Mesenchymal stem cell (in vitro differentiated cells and primary cell): Measurements from ENCODE around the gene LUC7L2.
"Not testable (repeated sequence)": the region's sequence is repeated elsewhere in the genome, so short reads cannot be mapped to it uniquely, and the experiment has no call there.

Experiments used
- DNase-seq: peaks from one replicate; pipeline ENCODE4 v3.0.0-alpha.2; 2013
- H2AFZ ChIP-seq: one replicate; pipeline ENCODE4 v1.6.1; 2013; ENCODE audit warnings: low read depth, mild to moderate bottlenecking, control low read depth, inconsistent platforms, low read length, moderate library complexity
- H2AK5ac ChIP-seq: 2 replicates; pipeline ENCODE4 v1.6.1; 2013; ENCODE audit warnings: low read length, moderate library complexity, mild to moderate bottlenecking, inconsistent platforms; ENCODE audit not compliant: severe bottlenecking
- H2BK120ac ChIP-seq: one replicate; pipeline ENCODE4 v1.6.1; 2013; ENCODE audit warnings: low read depth, mild to moderate bottlenecking, inconsistent platforms, low read length, moderate library complexity
- H2BK12ac ChIP-seq, 2 experiments: one replicate each; pipeline ENCODE4 v1.6.1; 2013; ENCODE audit warnings: inconsistent platforms in 2 of 2, low read length in 2 of 2, mild to moderate bottlenecking in 2 of 2, moderate library complexity in 2 of 2, control low read depth in 1 of 2
- H2BK15ac ChIP-seq: one replicate; pipeline ENCODE4 v1.6.1; 2013; ENCODE audit warnings: mild to moderate bottlenecking, low read depth, inconsistent platforms; ENCODE audit not compliant: poor library complexity, severe bottlenecking
- H2BK5ac ChIP-seq: 2 replicates; pipeline ENCODE4 v1.6.1; 2013; ENCODE audit warnings: low read depth, mild to moderate bottlenecking, low read length, control low read depth, inconsistent platforms; ENCODE audit not compliant: poor library complexity, severe bottlenecking
- H3K14ac ChIP-seq, 2 experiments: one replicate each; pipeline ENCODE4 v1.6.1; 2013; ENCODE audit warnings: inconsistent platforms in 2 of 2, low read length in 2 of 2, control low read depth in 1 of 2, mild to moderate bottlenecking in 1 of 2, moderate library complexity in 1 of 2
- H3K18ac ChIP-seq, 2 experiments: one replicate each; pipeline ENCODE4 v1.6.1; 2013; ENCODE audit warnings: inconsistent platforms in 2 of 2, low read length in 2 of 2, control low read depth in 1 of 2, low read depth in 1 of 2, mild to moderate bottlenecking in 1 of 2
- H3K23ac ChIP-seq, 2 experiments: one replicate each; pipeline ENCODE4 v1.6.1; 2013; ENCODE audit warnings: inconsistent platforms in 2 of 2, low read length in 2 of 2, mild to moderate bottlenecking in 2 of 2, moderate library complexity in 2 of 2, control low read depth in 1 of 2
- H3K27ac ChIP-seq: 2 replicates; pipeline ENCODE4 v1.5.1; 2013; ENCODE audit warnings: mild to moderate bottlenecking, moderate library complexity, low read length, control low read depth, inconsistent platforms; ENCODE audit not compliant: poor library complexity, severe bottlenecking
- H3K27me3 ChIP-seq, 2 experiments: 2 replicates each; pipeline versions ENCODE4 v1.6.1 to v1.7.0; 2013; ENCODE audit warnings: low read length in 2 of 2, mild to moderate bottlenecking in 2 of 2, moderate library complexity in 2 of 2, control low read depth in 1 of 2, inconsistent platforms in 1 of 2; ENCODE audit not compliant: control insufficient read depth in 1 of 2, insufficient read depth in 1 of 2
- H3K36me3 ChIP-seq, 2 experiments: 2 replicates each; pipeline versions ENCODE4 v1.6.1 to v1.7.0; 2013; ENCODE audit warnings: low read length in 2 of 2, control low read depth in 1 of 2, inconsistent platforms in 1 of 2, low read depth in 1 of 2, mild to moderate bottlenecking in 1 of 2; ENCODE audit not compliant: insufficient read depth in 2 of 2, control insufficient read depth in 1 of 2
- H3K4ac ChIP-seq, 2 experiments: one replicate each; pipeline ENCODE4 v1.6.1; 2013; ENCODE audit warnings: inconsistent platforms in 2 of 2, low read length in 2 of 2, mild to moderate bottlenecking in 2 of 2, moderate library complexity in 2 of 2, control low read depth in 1 of 2, low read depth in 1 of 2
- H3K4me1 ChIP-seq: 2 replicates; pipeline ENCODE4 v1.6.1; 2013; ENCODE audit warnings: low read depth, low read length, control low read depth; ENCODE audit not compliant: control insufficient read depth, insufficient read depth
- H3K4me2 ChIP-seq: 2 replicates; pipeline ENCODE4 v1.6.1; 2013; ENCODE audit warnings: low read length, mild to moderate bottlenecking, inconsistent platforms; ENCODE audit not compliant: poor library complexity, severe bottlenecking
- H3K4me3 ChIP-seq, 2 experiments: 2 replicates each; pipeline versions ENCODE4 v1.5.1 to v1.7.0; 2013; ENCODE audit warnings: low read length in 2 of 2, mild to moderate bottlenecking in 2 of 2, control low read depth in 1 of 2, low read depth in 1 of 2; ENCODE audit not compliant: insufficient read depth in 1 of 2
- H3K79me1 ChIP-seq: replicated peaks from 2 replicates; pipeline ENCODE4 v1.6.1; 2013; ENCODE audit warnings: mild to moderate bottlenecking, control low read depth, low read length, inconsistent platforms; ENCODE audit not compliant: poor library complexity, severe bottlenecking
- H3K9ac ChIP-seq: 2 replicates; pipeline ENCODE4 v1.7.0; 2013; ENCODE audit warnings: mild to moderate bottlenecking, low read length, moderate library complexity
- H3K9me3 ChIP-seq: 2 replicates; pipeline ENCODE4 v1.7.0; 2013; ENCODE audit warnings: mild to moderate bottlenecking, low read length; ENCODE audit not compliant: control insufficient read depth
- H4K8ac ChIP-seq: one replicate; pipeline ENCODE4 v1.6.1; 2013; ENCODE audit warnings: inconsistent platforms, mild to moderate bottlenecking, low read length, moderate library complexity
- H4K91ac ChIP-seq: one replicate; pipeline ENCODE4 v1.6.1; 2013; ENCODE audit warnings: mild to moderate bottlenecking, low read length, inconsistent platforms
- WGBS: methylation state at CpG from one replicate; pipeline ENCODE4 v1.1.7; 2013; ENCODE audit warnings: mixed read lengths; 5-methylcytosine and 5-hydroxymethylcytosine counted together

LUC7L2 gene

DNA sequence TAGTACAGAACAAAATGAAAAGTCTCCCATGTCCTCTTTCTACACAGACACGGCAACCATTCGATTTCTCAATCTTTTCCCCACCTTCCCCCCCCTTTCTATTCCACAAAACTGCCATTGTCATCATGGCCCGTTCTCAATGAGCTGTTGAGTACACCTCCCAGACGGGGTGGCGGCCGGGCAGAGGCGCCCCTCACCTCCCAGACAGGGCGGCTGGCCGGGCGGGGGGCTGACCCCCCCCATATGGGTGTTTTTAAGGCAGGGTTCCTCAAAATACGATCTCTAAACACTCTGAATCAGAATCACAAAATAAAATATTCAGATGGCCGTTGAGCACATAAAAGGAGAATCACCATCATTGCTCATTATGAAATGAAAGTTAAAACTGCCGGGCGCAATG, 70.0 kb downstream of the LUC7L2 start:
- 98% methylated on average over 14 of the region's 14 CpGs for WGBS
- H2BK12ac ChIP-seq, H3K4ac ChIP-seq, H3K9ac ChIP-seq, DNase-seq, H3K9me3 ChIP-seq, H3K79me1 ChIP-seq, H3K4me2 ChIP-seq, H4K91ac ChIP-seq, H3K23ac ChIP-seq, H3K4me3 ChIP-seq, H2AFZ ChIP-seq, H3K18ac ChIP-seq, H2BK120ac ChIP-seq, H3K27me3 ChIP-seq, H2BK5ac ChIP-seq, H2AK5ac ChIP-seq, H3K14ac ChIP-seq, H3K4me1 ChIP-seq, H3K27ac ChIP-seq, H4K8ac ChIP-seq, H2BK15ac ChIP-seq: not testable (repeated sequence)
- peaks cover 19 to 37% of the 10 kb centered on the region in 2 experiments for H3K36me3 ChIP-seq

DNA sequence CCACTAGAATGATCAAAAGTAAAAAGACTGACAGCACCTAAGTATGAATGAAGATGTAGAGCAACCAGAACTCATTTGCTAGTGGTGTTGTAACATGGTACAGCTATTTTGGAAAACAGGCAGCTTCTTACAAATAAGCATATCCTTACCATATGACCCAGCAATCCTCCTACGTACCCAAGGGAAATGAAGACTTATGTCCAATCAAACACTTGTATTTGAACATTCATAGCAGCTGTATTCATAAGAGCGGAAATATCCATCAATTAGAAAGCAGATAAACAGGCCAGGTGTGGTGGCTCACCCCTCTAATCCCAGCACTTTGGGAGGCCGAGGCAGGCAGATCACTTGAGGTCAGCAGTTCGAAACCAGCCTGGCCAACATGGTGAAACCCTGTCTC, 70.7 kb downstream of the LUC7L2 start:
- WGBS = over 99% methylated on average over 4 of the region's 4 CpGs
- peaks cover 6% of the 10 kb centered on the region for H3K4me1 ChIP-seq
- H2AFZ ChIP-seq = no peak overlapping the region
- H3K27ac ChIP-seq = no peak overlapping the region
- no peaks in the 10 kb centered on the region for H3K9me3 ChIP-seq
- H3K9ac ChIP-seq = no peak overlapping the region
- no peak overlapping the region for H2BK15ac ChIP-seq
- H3K23ac ChIP-seq = no peak overlapping the region
- H3K27me3 ChIP-seq = no peaks in the 10 kb centered on the region
- no peak overlapping the region for H2BK120ac ChIP-seq
- H2AK5ac ChIP-seq = no peak overlapping the region
- H3K36me3 ChIP-seq = peaks cover 19 to 38% of the 10 kb centered on the region in 2 experiments
- no peak overlapping the region for H3K4ac ChIP-seq
- H3K79me1 ChIP-seq = peaks cover 8% of the 10 kb centered on the region
- no peak overlapping the region for H3K18ac ChIP-seq
- no peak for DNase-seq
- H3K4me2 ChIP-seq = no peak overlapping the region
- no peak overlapping the region for H3K4me3 ChIP-seq
- no peak overlapping the region for H3K14ac ChIP-seq
- H4K91ac ChIP-seq = no peak overlapping the region
- no peak overlapping the region for H2BK5ac ChIP-seq
- no peak overlapping the region for H2BK12ac ChIP-seq
- no peak overlapping the region for H4K8ac ChIP-seq

DNA sequence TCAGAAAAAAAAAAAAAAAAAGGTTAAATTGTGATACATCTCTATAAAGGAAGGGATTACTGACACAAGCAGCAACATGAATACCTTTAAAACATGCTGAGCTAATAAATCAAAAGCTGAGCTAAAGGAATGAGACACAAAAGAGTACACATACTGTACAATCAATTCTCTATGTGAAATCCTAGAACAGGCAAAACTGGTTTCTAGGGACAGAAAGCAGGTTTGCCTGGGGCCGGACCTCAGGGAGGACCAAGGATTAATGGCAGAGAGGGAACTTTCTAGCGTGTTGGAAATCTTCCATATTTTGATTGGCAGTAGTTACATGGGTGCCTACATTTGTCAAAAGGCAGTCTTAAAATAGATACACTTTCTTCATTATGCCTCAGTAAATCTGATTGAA, 71.3 kb downstream of the LUC7L2 start:
- Histone ChIP-seq H4K91ac (no peak overlapping the region), H2BK12ac (no peak overlapping the region), H3K4me2 (no peak overlapping the region), H3K36me3 (peaks cover 14 to 36% of the 10 kb centered on the region in 2 experiments), H2AFZ (no peak overlapping the region), H3K27ac (no peak overlapping the region), H3K23ac (no peak overlapping the region), H2BK15ac (no peak overlapping the region), H3K14ac (no peak overlapping the region), H3K9me3 (no peaks in the 10 kb centered on the region), H3K79me1 (peaks cover 8% of the 10 kb centered on the region), H3K4me1 (peaks cover 6% of the 10 kb centered on the region), H3K4me3 (no peak overlapping the region), H3K9ac (no peak overlapping the region), H4K8ac (no peak overlapping the region), H2BK5ac (no peak overlapping the region), H2AK5ac (no peak overlapping the region), H3K18ac (no peak overlapping the region), H3K4ac (no peak overlapping the region), H2BK120ac (no peak overlapping the region), H3K27me3 (no peaks in the 10 kb centered on the region)
- 100% methylated on average over 1 of the region's 2 CpGs for WGBS
- no peak for DNase-seq

DNA sequence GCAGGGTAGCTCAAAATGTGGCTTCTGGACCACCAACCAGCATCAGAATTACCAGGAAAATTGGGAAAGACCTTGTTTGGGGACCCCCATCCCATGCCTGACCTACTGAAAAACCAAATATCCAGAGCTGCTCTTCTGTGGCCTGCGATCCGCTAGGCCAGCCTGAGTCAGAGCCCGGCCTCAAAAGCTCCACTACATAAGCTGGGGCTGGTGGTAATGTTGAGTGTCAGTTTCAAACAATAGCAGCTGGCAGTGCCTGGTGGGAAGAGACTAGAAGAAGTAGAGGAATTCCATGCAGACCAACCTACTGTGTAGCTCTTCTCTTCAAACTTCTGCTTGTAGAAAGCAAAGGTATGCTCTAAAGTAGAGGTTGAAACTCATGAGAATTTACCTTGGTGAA, 71.8 kb downstream of the LUC7L2 start:
- H3K23ac ChIP-seq = no peak overlapping the region
- H3K4me2 ChIP-seq = no peak overlapping the region
- no peak overlapping the region for H2BK5ac ChIP-seq
- H2BK15ac ChIP-seq = no peak overlapping the region
- H4K91ac ChIP-seq = no peak overlapping the region
- no peak overlapping the region for H2BK120ac ChIP-seq
- no peak overlapping the region for H3K14ac ChIP-seq
- no peak overlapping the region for H2BK12ac ChIP-seq
- H3K27ac ChIP-seq = no peak overlapping the region
- peaks cover 10 to 38% of the 10 kb centered on the region in 2 experiments for H3K36me3 ChIP-seq
- H3K4me3 ChIP-seq = no peak overlapping the region
- H2AFZ ChIP-seq = no peak overlapping the region
- WGBS = 98% methylated on average over 3 of the region's 3 CpGs
- no peak overlapping the region for H3K9ac ChIP-seq
- no peaks in the 10 kb centered on the region for H3K9me3 ChIP-seq
- H3K18ac ChIP-seq = no peak overlapping the region
- no peaks in the 10 kb centered on the region for H3K27me3 ChIP-seq
- H3K4ac ChIP-seq = no peak overlapping the region
- peak overlapping the region; percentile 47 for H2AK5ac ChIP-seq
- DNase-seq = no peak
- H3K79me1 ChIP-seq = peaks cover 6% of the 10 kb centered on the region
- H3K4me1 ChIP-seq = peaks cover 6% of the 10 kb centered on the region
- H4K8ac ChIP-seq = no peak overlapping the region
